Kidney (tissue), 14 donors: ENCODE measurements around the gene SFXN5. TPM values are rescaled to one million over a fixed set of nuclear protein-coding genes. Genes with fewer than 3 reads are reported as not detected.

ENCODE experiments used
- DNase-seq, 5 donors: peaks; one replicate each; pipeline ENCODE4 v3.0.0-alpha.2; 2013 to 2020
- FAIRE-seq: peaks from 2 replicates; lab custom pipeline; 2012; peaks lifted over from hg19 to GRCh38; lab: Jason Lieb, UNC
- H3K27ac ChIP-seq, 2 donors: one replicate each; pipeline ENCODE4 v1.7.0; 2013; ENCODE audit warnings: low read depth in 2 of 2, low read length in 2 of 2, inconsistent platforms in 1 of 2
- H3K27me3 ChIP-seq: one replicate; pipeline ENCODE4 v1.7.1; 2013; ENCODE audit warnings: low read length, inconsistent platforms; ENCODE audit not compliant: control insufficient read depth, insufficient read depth
- H3K36me3 ChIP-seq, 3 donors: one replicate each; pipeline versions ENCODE4 v1.7.0 to v1.7.1; 2013; ENCODE audit warnings: low read length in 3 of 3, control low read depth in 1 of 3, inconsistent platforms in 1 of 3; ENCODE audit not compliant: insufficient read depth in 3 of 3, control insufficient read depth in 2 of 3
- H3K4me1 ChIP-seq, 3 donors: one replicate each; pipeline versions ENCODE4 v1.7.0 to v1.7.1; 2013; ENCODE audit warnings: low read length in 3 of 3, inconsistent platforms in 1 of 3, low read depth in 1 of 3; ENCODE audit not compliant: control insufficient read depth in 2 of 3, insufficient read depth in 2 of 3
- H3K4me3 ChIP-seq, 3 donors: one replicate each; pipeline versions ENCODE4 v1.7.0 to v1.8.1; 2013; ENCODE audit warnings: low read length in 3 of 3, control low read depth in 1 of 3, inconsistent platforms in 1 of 3
- H3K9ac ChIP-seq, 3 donors: one replicate each; pipeline versions ENCODE4 v1.7.0 to v1.7.1; 2013; ENCODE audit warnings: low read length in 3 of 3, control low read depth in 1 of 3, inconsistent platforms in 1 of 3
- H3K9me3 ChIP-seq, 3 donors: one replicate each; pipeline versions ENCODE4 v1.7.0 to v1.7.1; 2013; ENCODE audit warnings: low read length in 3 of 3, control low read depth in 1 of 3, inconsistent platforms in 1 of 3; ENCODE audit not compliant: control insufficient read depth in 2 of 3, insufficient read depth in 1 of 3
- intact Hi-C: fragments of 100-400 bp; cut with DNase I; formaldehyde crosslinking; loops from one replicate; pipeline ENCODE4 v1.11.1; 2022
- polyA plus RNA-seq: library from polyadenylated mRNA; stranded (reverse); fragments of 350-450 nt; fragmentation: Illumina TruSeq; extraction: RNeasy Lipid Tissue Mini Kit (QIAGEN cat#74804); gene quantifications from one replicate; pipeline ENCODE4 v1.2.3, GENCODE V29; 2014; ENCODE audit warnings: low read depth, low replicate concordance; ENCODE audit not compliant: insufficient read depth
- total RNA-seq: library from RNA; stranded (reverse); fragmentation: NEBNext Ultra II Directional; extraction: Animal tissue kit (Norgen Biotek cat#: 25700); gene quantifications from one replicate; pipeline ENCODE4 v1.2.1, GENCODE V29; 2021
- TF ChIP-seq, protein P1 (sequence below): IDR thresholded peaks from 3 replicates; pipeline ENCODE4 v1.5.1; 2012; ENCODE audit warnings: mild to moderate bottlenecking, moderate library complexity, borderline replicate concordance; ENCODE audit not compliant: insufficient read depth; ENCODE audit errors: extremely low read depth
- donor health status: control.
- donor health status: control.
- donor health status: control.
- donor health status: control.
- donor health status: control.
- donor health status: DM: yes; HTN: yes; CAD: no.
- donor health status: Normal renal cell carcinoma (clear cell type).

SFXN5 gene
- total and polyA plus RNA-seq, 2 donors from 2014 or later, result 21.4 to 35.9 TPM

DNA sequence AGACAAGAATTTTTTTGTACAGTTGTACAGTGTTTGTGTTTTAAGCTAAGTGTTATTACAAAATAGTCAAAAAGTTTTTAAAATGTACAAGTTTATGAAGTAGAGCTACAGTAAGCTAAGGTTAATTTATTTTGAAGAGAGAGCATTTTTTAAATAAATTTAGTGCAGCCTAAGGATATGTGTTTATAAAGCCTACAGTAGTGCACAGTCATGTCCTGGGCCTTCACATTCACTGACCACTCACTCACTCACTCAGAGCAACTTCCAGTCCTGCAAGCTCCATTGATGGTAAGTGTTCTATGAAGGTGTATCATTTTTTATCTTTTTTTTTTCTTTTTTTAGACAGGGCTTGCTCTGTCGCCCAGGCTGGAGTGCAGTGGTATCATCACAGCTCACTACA lies 44.2 kb downstream of the SFXN5 start:
- no peak overlapping the region for H3K4me3 ChIP-seq
- H3K4me1 ChIP-seq, result peaks cover 0 to 9% (median 0%) of the 10 kb centered on the region in 3 donors
- no peaks in the 10 kb centered on the region for H3K27me3 ChIP-seq
- DNase-seq, result no peak
- no peak overlapping the region for H3K9ac ChIP-seq
- no peak for FAIRE-seq
- no peak overlapping the region for H3K27ac ChIP-seq
- TF ChIP-seq, protein P1, sequence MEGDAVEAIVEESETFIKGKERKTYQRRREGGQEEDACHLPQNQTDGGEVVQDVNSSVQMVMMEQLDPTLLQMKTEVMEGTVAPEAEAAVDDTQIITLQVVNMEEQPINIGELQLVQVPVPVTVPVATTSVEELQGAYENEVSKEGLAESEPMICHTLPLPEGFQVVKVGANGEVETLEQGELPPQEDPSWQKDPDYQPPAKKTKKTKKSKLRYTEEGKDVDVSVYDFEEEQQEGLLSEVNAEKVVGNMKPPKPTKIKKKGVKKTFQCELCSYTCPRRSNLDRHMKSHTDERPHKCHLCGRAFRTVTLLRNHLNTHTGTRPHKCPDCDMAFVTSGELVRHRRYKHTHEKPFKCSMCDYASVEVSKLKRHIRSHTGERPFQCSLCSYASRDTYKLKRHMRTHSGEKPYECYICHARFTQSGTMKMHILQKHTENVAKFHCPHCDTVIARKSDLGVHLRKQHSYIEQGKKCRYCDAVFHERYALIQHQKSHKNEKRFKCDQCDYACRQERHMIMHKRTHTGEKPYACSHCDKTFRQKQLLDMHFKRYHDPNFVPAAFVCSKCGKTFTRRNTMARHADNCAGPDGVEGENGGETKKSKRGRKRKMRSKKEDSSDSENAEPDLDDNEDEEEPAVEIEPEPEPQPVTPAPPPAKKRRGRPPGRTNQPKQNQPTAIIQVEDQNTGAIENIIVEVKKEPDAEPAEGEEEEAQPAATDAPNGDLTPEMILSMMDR, result no peak
- intact Hi-C loops, result no loop called here
- peaks cover 0 to 4% (median 2%) of the 10 kb centered on the region in 3 donors for H3K36me3 ChIP-seq
- no peaks in the 10 kb centered on the region for H3K9me3 ChIP-seq

DNA sequence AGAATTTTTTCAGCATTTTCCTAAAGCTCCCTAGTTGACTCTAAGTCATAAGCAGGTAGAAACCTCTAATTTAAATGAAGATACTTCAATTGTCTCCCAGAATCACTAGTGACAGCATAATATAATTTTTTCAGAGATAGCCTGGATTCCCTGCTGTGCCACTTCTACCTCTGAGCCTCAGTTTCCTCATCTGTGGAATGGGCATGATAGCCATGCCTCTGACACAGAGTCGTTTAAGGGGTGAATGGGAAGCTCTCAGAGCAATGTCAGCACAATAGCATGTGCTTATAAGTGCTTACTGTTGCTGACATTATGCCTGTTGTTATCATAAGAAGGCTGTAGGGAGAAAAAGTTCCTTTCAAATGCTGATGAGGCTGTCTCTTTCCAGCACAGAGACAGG lies 48.0 kb downstream of the SFXN5 start:
- Histone ChIP-seq H3K36me3 (peaks cover 0 to 8% (median 4%) of the 10 kb centered on the region in 3 donors), H3K9ac (no peak overlapping the region), H3K4me1 (peaks cover 0 to 10% (median 0%) of the 10 kb centered on the region in 3 donors), H3K4me3 (no peak overlapping the region), H3K27ac (no peak overlapping the region), H3K27me3 (no peaks in the 10 kb centered on the region), H3K9me3 (no peaks in the 10 kb centered on the region)
- DNase-seq (no peak), FAIRE-seq (no peak)
- intact Hi-C loops, result no loop called here
- TF ChIP-seq, protein P1, result no peak

DNA sequence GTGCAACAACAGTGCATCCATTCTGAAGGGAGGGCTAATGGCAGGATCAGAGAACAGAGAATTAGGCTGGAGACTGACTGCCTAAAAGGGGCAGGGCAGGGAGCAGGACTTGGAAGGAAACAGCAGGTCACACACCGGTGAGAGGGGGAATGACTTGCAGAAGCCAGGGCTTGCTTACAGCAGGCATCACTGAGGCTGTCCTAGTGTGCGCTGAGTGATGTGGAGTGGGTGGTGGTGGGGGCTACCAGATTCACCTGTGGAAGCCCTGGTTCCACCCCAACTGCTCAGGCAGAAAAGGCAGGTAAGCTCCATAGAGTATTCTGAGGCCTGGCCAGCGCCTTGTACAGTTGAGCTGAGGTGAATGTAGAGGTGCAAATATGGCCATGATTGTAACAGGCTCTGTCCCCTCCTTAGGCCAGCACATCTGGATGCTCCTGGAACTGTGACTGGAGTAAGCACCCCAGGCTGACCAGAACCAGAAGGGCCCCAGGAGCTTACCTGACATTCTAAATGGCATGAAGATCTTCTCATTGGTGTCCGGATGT lies 49.4 kb downstream of the SFXN5 start:
- DNase-seq, result no peak
- H3K9me3 ChIP-seq, result no peaks in the 10 kb centered on the region

More for the DNA sequence above, 49.4 kb downstream of the SFXN5 start:
- Histone ChIP-seq H3K27me3 (no peaks in the 10 kb centered on the region), H3K9ac (no peak overlapping the region), H3K36me3 (peaks cover 0 to 4% (median 4%) of the 10 kb centered on the region in 3 donors), H3K4me1 (peaks cover 0 to 10% (median 0%) of the 10 kb centered on the region in 3 donors), H3K27ac (peak overlapping the region; percentile 2 to 46), H3K4me3 (no peak overlapping the region)
- TF ChIP-seq, protein P1, result no peak
- intact Hi-C loops, result no loop called here
- no peak for FAIRE-seq
